ENCODE results near the gene CFL1.
A peak's percentile ranks its signal among the peaks of the same experiment; 100 is the strongest.

The CFL1 gene

GRCh38 chr11:65857853-65858680 is at the start of gene CFL1:
Gene CFL1 (minus strand): TSS chr11:65858180. CDS start chr11:65858099, 81 bp downstream.
- peak; percentile 99 for DNase-seq (ENCODE audit: low read depth, low spot score)
- in situ Hi-C loops (cut with HindIII; ENCODE audit: low sequenced_read_pairs), result no loop called here
- no peak for TF ChIP-seq CTCF (IDR thresholded peaks at IDR 0.05; ENCODE audit: low read depth, low read length)
- peak within 1 kb of the TSS; percentile 95 for H3K4me3 ChIP-seq (ENCODE audit: low read depth, low read length)

- no peak for TF ChIP-seq CTCF (IDR thresholded peaks at IDR 0.05; ENCODE audit: low read depth, low read length)
- no peak for DNase-seq (ENCODE audit: low read depth, low spot score)
- in situ Hi-C loops (cut with HindIII; ENCODE audit: low sequenced_read_pairs), result no loop called here
- no peak overlapping the region for H3K4me3 ChIP-seq (ENCODE audit: low read depth, low read length)
These were observed 48.6 kb upstream of the CFL1 start for GRCh38 chr11:65906602-65907001.

GRCh38 chr11:65903715-65904114 is 45.7 kb upstream of the CFL1 start:
- in situ Hi-C loops (cut with HindIII; ENCODE audit: low sequenced_read_pairs), result no loop called here
- no peak for DNase-seq (ENCODE audit: low read depth, low spot score)
- no peak for TF ChIP-seq CTCF (IDR thresholded peaks at IDR 0.05; ENCODE audit: low read depth, low read length)
- no peak overlapping the region for H3K4me3 ChIP-seq (ENCODE audit: low read depth, low read length)

- no peak for TF ChIP-seq CTCF (IDR thresholded peaks at IDR 0.05; ENCODE audit: low read depth, low read length)
- in situ Hi-C loops (cut with HindIII; ENCODE audit: low sequenced_read_pairs), result no loop called here
These were observed 45.1 kb upstream of the CFL1 start for GRCh38 chr11:65903068-65903481.

GRCh38 chr11:65900899-65901180 is 42.9 kb upstream of the CFL1 start:
- H3K4me3 ChIP-seq (ENCODE audit: low read depth, low read length), result no peak overlapping the region
- no peak for DNase-seq (ENCODE audit: low read depth, low spot score)
- in situ Hi-C loops (cut with HindIII; ENCODE audit: low sequenced_read_pairs), result no loop called here
- no peak for TF ChIP-seq CTCF (IDR thresholded peaks at IDR 0.05; ENCODE audit: low read depth, low read length)

More at GRCh38 chr11:65903068-65903481, 45.1 kb upstream of the CFL1 start:
- peak; percentile 82 for DNase-seq (ENCODE audit: low read depth, low spot score)
- H3K4me3 ChIP-seq (ENCODE audit: low read depth, low read length), result no peak overlapping the region

GRCh38 chr11:65900125-65900898 is 42.3 kb upstream of the CFL1 start, which contains the start of gene FOSL1:
Gene FOSL1 (minus strand): TSS chr11:65900388. CDS start chr11:65900339, 49 bp downstream.
- peak; percentile 98 for DNase-seq (ENCODE audit: low read depth, low spot score)
- in situ Hi-C loops (cut with HindIII; ENCODE audit: low sequenced_read_pairs), result no loop called here
- no peak for TF ChIP-seq CTCF (IDR thresholded peaks at IDR 0.05; ENCODE audit: low read depth, low read length)
- H3K4me3 ChIP-seq (ENCODE audit: low read depth, low read length), result peak within 1 kb of the TSS; percentile 96

Measured in astrocyte of the spinal cord (primary cell).